ENCODE measurements around the gene S100B. TPM values are rescaled to one million over a fixed set of nuclear protein-coding genes. Genes with fewer than 3 reads are reported as not detected.

The S100B gene
- total and polyA plus RNA-seq, 4 donors = 0.79 to 1.4 (median 1.1) TPM

- no peak for DNase-seq (ENCODE audit: low spot score)
- H3K9ac ChIP-seq (ENCODE audit: low read depth in 1 of 2, low read length in 2 of 2) = no peak overlapping the region
- H3K27ac ChIP-seq (ENCODE audit: low read depth in 1 of 2, low read length in 2 of 2) = peak overlapping the region in 1 of 2 donors; percentile 10
- WGBS = 97% methylated on average over 5 of the region's 5 CpGs
- H3K27me3 ChIP-seq (ENCODE audit: control insufficient read depth in 4 of 4, insufficient read depth in 4 of 4, low read length in 3 of 4) = no peaks in the 10 kb centered on the region
- TF ChIP-seq JUND (IDR thresholded peaks at IDR 0.05) = no peak
- TF ChIP-seq NR2F2 (IDR thresholded peaks at IDR 0.05) = no peak
- no peak for TF ChIP-seq RAD21 (IDR thresholded peaks at IDR 0.05)
- no peak for TF ChIP-seq FOXA1 (IDR thresholded peaks at IDR 0.05)
- TF ChIP-seq ZBTB33 (IDR thresholded peaks at IDR 0.05) = no peak
- no peak for TF ChIP-seq FOXA2 (IDR thresholded peaks at IDR 0.05)
- TF ChIP-seq REST (IDR thresholded peaks at IDR 0.05) = no peak
- TF ChIP-seq HNF4G (IDR thresholded peaks at IDR 0.05) = no peak
- no peak for TF ChIP-seq GABPA (IDR thresholded peaks at IDR 0.05 in 1 of 2, conservative IDR thresholded peaks at IDR 0.05 in 1 of 2)
- TF ChIP-seq SP1 (IDR thresholded peaks at IDR 0.05) = no peak
- TF ChIP-seq MAX (IDR thresholded peaks at IDR 0.05) = no peak
- TF ChIP-seq TAF1 (conservative IDR thresholded peaks at IDR 0.05) = no peak
- TF ChIP-seq EGR1 (IDR thresholded peaks at IDR 0.05; ENCODE audit: low read depth in 2 of 2) = no peak
- no peak for TF ChIP-seq CTCF (IDR thresholded peaks at IDR 0.05; ENCODE audit: low read depth, low read length, missing input control)
- TF ChIP-seq RXRA (IDR thresholded peaks at IDR 0.05) = no peak
- no peaks in the 10 kb centered on the region for H3K9me3 ChIP-seq (ENCODE audit: control insufficient read depth in 4 of 4, low read length in 3 of 4)
- no peaks in the 10 kb centered on the region for H3K4me1 ChIP-seq (ENCODE audit: control insufficient read depth in 4 of 4, insufficient read depth in 4 of 4, low read length in 3 of 4)
- peaks cover 5 to 67% (median 13%) of the 10 kb centered on the region in 4 donors for H3K36me3 ChIP-seq (ENCODE audit: control insufficient read depth in 4 of 4, insufficient read depth in 3 of 4, low read depth in 1 of 4, low read length in 3 of 4)
- H3K4me3 ChIP-seq (ENCODE audit: low read depth in 1 of 3, low read length in 3 of 3) = no peak overlapping the region
Observed at GRCh38 chr21:46552865-46553379, 52.0 kb downstream of the S100B start.

- H3K4me3 ChIP-seq (ENCODE audit: low read depth in 1 of 3, low read length in 3 of 3) = no peak overlapping the region
- no peak overlapping the region for H3K9ac ChIP-seq (ENCODE audit: low read depth in 1 of 2, low read length in 2 of 2)
- no peaks in the 10 kb centered on the region for H3K27me3 ChIP-seq (ENCODE audit: control insufficient read depth in 4 of 4, insufficient read depth in 4 of 4, low read length in 3 of 4)
- no peak for TF ChIP-seq REST (IDR thresholded peaks at IDR 0.05)
- TF ChIP-seq RAD21 (IDR thresholded peaks at IDR 0.05) = peak in 1 of 2 donors; percentile 9
- no peak for TF ChIP-seq GABPA (IDR thresholded peaks at IDR 0.05 in 1 of 2, conservative IDR thresholded peaks at IDR 0.05 in 1 of 2)
- peak; percentile 10 for TF ChIP-seq SP1 (IDR thresholded peaks at IDR 0.05)
- WGBS = 82% methylated on average over 5 of the region's 5 CpGs
- no peaks in the 10 kb centered on the region for H3K9me3 ChIP-seq (ENCODE audit: control insufficient read depth in 4 of 4, low read length in 3 of 4)
- peaks cover 5 to 65% (median 13%) of the 10 kb centered on the region in 4 donors for H3K36me3 ChIP-seq (ENCODE audit: control insufficient read depth in 4 of 4, insufficient read depth in 3 of 4, low read depth in 1 of 4, low read length in 3 of 4)
- no peak for DNase-seq (ENCODE audit: low spot score)
- peak overlapping the region in 1 of 2 donors; percentile 10 for H3K27ac ChIP-seq (ENCODE audit: low read depth in 1 of 2, low read length in 2 of 2)
- H3K4me1 ChIP-seq (ENCODE audit: control insufficient read depth in 4 of 4, insufficient read depth in 4 of 4, low read length in 3 of 4) = no peaks in the 10 kb centered on the region
Observed at GRCh38 chr21:46552274-46552673, 52.6 kb downstream of the S100B start.
